NOMO-1 (cell line): ENCODE data around the gene CDKAL1.

Experiments used
- DNase-seq, 2 experiments: peaks; one replicate each; lab custom pipeline; 2025; ENCODE audit not compliant: unreplicated experiment in 2 of 2; lab: John Stamatoyannopoulos, UW

The CDKAL1 gene

DNA sequence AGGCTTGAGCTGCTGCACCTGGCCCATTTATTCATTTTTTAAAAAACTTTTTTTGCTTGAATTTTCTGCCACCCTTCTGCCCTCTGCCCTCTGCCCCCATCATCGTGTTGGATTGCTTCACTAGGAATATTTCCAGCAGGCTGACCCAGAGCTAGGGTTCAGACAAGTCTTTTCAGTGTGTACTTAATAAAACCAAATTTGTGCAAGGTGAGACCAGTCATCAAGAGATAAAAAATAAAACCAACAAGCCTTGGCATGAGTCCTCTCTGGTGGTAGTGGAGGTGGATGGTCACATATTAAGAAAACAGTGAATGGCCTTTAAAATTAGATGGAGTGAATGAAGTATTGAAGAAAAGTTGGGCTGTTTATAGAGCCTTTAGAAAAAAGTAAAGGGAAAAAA is 239.6 kb downstream of the CDKAL1 start:
- no peak for DNase-seq

DNA sequence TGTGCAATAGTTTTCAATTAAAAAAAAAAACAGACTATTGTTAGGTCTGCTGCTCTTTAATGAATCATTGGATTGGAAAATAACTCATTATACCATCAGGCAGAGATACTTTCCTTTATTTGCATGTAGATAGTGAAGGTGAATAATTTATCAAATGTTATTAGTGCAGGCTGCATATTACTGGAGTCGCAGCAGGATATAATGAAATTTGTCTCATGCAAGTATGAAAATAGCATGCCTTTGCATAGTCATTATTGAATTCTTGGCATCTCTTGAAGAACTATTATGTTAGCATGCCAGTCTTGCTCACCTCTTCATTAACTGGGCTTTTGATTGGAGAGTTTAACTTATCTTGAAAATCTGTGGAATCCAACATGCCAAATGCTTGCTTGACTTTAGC is 241.7 kb downstream of the CDKAL1 start:
- DNase-seq = no peak

DNA sequence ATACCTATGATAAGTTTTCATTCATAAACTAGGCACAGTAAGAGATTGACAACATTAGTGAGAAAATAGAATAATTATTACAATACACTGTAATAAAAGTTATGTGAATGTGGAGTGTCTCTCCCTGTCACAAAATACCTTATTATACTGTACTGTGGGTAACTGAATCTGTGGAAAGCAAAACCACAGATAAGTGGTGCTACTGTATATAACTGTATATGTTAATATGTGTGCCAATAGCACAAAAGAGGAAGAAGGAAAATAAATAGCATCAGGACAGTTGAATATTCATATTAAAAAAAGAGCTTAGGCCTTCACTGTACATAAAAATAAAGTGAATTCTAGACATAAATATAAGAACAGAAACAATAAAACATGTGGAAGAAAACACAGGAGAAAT is 243.5 kb downstream of the CDKAL1 start:
- DNase-seq = peak; percentile 9 to 52

DNA sequence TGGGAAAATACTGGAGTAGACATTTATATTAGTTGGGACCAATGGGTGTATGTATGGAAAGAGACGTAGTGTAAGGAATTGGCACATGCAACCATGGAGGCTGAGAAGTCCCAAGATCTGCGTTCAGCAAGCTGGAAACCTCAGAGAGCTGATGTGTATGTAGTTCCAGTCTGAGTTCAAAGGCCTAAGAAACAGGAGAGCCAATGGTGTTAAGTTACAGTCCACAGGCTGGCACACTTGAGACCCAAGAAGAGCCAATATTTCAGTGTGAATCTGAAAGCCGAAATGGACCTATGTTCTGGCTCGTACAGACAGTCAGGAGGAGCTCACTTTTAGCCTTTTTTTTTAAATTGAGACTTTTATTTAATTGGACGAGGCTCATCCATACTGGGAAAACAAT is 244.2 kb downstream of the CDKAL1 start:
- DNase-seq = no peak

DNA sequence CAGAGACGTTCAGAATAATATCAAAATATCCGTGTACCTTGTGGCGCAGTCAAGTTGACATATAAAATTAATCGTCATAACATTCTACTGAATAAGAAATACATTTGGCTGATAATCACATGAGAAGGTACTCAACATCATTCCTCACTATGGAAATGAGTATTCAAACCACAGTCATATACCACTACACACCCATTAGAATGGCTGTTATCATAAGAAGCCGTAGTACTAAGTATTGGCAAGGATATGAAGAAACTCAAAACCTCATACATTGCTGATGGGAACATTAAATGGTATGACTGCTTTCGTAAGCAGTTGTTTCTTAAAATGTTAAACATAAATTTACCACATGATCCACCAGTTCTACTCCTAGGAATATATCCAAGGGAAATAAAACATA is 244.7 kb downstream of the CDKAL1 start:
- DNase-seq = no peak

DNA sequence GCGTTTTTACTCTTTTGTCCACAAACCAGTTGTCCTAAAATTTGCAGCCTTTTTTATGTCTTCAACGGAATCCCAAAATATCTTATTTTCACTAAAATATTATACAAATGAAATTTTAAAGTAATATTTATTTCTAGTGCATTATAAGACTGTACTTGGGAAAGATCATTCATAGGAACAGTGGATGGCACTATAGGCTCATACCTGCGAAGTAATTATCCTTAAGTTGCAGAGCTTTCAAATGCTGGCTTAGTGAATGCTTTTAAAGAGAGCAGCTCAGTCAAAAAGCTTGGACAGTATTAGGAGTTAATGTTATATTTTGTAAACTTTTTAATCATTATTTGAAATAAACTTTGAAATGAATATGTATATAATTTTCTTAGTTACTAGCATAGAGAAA is 254.9 kb downstream of the CDKAL1 start:
- no peak for DNase-seq

DNA sequence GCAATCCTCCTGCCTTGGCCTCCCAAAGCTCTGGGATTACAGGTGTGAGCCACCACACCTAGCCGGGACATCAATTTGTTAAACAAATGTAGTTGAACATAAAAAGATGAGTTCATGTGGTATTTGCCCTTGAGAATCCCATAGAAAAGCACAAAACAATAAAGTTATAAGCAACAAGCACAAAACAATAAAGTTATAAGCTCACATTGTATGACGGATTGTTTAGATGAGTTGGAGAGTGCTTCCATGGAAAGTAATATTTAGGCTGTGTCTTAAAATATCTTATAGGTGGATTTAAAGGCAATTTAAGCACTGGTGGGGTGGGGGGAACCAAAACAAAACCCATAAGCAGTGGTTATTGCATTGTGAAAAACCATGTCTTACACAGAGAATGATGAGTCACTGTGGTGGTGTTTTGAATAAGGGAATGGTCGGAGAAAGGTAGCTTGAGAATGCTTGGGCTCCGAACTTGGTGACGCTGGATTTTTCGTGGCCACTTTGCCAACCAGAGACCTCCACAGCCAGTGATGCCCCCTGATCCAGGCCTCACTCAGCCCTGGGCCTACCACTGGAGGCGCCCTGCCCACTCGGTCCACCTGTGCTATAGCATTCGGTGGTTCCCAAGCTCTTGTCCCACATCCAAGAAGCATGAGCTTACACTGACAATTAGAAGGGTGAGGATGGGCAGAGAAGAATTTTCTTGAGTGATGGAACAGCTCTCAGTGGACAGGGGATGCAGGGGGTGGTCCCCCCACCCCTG is 256.0 kb downstream of the CDKAL1 start:
- no peak for DNase-seq

DNA sequence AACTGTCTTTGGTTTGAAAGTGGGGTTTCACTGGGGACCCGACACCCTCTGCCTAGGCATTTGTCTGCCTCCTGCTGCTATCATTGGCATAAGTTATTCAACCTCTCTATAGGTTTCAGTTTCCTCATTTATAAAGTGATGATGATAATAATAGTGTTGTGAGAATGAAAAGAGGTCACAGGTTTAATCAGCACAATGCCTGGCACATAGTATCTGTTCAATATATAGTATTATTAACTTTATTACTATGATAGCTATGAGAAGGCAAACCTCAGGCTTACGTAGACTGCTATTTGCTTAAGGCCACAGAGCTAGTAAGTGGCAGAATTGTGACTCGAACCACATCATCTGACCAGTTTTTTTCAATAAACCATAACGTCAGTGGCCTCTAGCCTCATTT is 256.8 kb downstream of the CDKAL1 start:
- DNase-seq = no peak

DNA sequence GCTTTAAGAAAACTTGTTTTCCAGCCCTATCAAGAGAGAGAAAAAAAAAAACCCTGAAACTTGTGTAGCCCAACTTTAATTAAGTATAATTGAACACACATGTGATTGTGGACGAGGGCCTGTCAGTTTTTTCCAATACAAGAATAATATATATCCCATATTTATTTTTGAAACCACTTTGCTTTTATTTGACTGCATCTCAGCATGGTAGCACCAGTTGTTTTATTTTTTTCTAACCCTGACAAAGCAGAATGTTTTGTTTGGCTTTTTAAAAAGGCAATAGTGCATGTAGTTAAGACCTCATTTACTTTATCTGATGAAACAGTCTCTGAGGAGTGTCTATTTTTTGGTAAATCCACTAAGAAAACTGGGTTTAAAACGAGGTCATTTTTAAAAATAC is 257.7 kb downstream of the CDKAL1 start:
- no peak for DNase-seq

DNA sequence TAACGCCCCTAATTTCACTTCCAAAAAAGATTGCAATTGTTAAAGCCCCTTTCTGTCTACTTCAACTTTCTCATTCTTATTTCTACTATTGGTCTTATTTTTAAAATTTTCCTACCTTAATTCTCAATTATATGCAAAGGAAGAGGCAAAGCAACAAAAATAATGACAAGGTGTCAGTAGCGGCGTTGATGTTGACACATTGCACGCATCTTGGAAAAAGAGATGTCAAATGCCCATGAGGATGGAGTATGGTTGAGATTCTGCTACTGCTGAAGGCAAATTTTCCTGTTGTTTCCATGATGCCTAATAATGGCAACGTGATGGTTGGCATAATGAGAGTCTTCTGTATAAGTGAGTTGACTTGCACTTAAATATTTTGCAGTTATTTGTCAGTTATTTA is 258.9 kb downstream of the CDKAL1 start:
- no peak for DNase-seq

DNA sequence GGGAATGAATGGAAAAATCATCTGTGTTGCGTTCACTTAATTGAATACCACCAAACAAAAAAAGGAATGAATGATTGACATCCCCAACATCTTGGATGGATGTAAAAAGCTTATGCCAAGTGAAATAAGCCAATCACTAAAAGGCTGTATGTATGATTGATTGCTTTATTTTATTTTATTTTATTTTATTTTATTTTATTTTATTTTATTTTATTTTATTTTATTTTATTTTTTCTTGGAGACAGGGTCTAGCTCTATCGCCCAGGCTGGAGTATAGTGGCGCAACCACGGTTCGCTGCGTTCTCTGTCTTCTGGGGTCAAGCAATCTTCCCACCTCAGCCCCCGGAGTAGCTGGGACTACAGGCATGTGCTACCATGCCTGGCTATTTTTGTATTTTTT is 263.3 kb downstream of the CDKAL1 start:
- DNase-seq = no peak

DNA sequence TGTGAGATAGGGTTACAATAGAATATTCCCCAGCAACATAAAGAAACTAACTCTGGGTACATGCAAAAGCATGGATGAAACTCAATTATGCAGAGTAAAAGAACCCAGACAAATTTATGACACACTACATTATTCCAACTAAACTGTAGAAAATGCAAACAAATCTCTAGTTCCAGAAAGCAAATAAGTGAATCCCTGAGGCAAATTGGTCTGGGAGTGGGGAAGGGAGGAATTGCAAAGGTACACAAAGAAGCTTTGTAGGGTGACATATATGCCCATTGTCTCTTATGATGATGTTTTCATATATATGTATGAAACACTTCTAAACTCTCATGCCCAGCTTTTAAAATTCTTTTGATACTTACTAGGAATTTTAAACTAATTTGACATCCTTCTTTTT is 266.0 kb downstream of the CDKAL1 start:
- DNase-seq = no peak

DNA sequence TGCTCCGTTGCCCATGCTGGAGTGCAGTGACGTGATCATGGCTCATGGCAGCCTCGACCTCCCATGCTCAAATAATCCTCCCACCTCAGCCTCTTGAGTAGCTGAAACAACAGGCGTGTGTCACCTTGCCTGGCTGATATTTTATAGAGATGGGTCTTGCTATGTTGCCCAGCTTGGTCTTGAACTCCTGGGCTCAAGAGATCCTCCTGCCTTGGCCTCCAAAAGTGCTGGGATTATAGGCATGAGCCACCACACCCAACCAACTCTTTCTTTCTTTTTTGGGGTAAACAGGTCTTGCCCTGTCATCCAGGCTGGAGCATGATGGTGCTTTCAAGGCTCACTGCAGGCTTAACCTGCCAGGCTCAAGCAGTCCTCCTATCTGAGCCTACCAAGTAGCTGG is 266.4 kb downstream of the CDKAL1 start:
- DNase-seq = no peak

DNA sequence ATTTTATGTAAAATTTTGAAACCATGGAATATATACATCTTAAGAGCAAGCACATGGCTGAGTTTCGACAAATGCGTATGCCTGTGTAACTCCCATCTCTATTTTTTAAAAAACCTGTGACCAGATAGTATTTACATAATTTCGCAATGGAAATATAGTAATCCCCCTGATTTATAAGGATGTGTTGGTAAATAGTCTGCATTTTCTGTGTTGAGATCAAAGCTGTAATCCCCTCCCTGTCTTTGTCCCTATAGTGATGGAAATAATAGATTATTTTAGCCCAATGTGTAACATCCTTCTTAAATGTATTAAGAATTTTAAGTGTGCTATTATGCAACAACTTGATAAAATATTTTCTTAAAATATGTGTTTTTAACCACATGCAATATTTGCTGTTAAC is 267.3 kb downstream of the CDKAL1 start:
- DNase-seq = no peak

DNA sequence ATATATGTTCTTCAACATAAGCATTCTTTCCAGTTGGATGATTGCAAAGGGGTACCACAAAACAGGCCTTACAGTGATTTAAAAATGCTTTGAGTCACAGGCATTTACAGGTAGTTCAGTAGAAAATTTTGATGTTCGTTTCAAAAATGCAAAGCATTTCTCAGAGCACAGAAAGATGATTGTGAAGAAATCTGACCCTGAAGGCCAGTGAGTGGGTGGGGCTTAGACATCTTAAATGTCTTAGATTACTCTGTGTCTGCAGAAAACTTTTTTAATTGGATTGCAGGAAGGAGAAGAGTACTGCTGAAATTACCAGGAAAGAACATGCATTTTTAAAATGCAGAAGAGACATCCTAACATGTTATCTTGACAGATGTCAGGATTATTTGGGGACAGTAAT is 268.3 kb downstream of the CDKAL1 start:
- DNase-seq = no peak

DNA sequence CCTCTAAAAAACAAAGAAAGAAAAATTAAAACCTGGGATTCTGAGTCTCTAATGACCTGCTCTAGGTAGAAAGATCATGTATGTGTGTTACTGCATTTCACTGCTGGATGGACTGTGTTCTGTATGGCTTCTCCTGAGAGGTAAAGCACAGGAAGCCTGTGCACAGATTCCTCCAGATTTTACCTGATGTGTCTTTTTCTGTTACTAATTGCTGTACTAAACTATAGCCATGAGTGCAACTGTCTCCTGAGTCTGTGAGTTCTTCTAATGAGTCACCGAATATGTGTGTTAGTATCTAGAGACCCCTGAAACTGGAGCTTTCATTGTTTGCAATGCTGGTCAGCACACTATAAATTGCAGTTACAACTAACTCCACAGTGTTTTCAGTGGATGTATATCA is 270.8 kb downstream of the CDKAL1 start:
- no peak for DNase-seq

DNA sequence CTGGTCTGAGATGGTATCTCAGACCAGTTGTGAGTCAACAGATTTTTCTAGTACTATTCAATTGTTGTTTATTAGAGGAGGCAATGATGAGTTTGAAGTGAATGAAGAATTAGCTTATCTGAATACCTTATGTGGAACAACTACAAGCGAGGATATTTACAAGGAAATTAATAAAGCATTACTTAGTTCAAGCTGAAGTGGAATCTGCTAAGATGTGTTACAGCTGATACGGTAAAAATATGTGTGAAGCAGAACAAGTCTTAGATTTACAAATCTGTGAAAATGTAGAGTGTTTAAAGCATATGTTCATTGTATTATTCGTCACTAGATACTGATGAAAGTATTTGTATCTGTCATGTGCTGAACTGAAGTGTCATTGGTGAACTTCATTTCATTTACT is 272.4 kb downstream of the CDKAL1 start:
- no peak for DNase-seq

DNA sequence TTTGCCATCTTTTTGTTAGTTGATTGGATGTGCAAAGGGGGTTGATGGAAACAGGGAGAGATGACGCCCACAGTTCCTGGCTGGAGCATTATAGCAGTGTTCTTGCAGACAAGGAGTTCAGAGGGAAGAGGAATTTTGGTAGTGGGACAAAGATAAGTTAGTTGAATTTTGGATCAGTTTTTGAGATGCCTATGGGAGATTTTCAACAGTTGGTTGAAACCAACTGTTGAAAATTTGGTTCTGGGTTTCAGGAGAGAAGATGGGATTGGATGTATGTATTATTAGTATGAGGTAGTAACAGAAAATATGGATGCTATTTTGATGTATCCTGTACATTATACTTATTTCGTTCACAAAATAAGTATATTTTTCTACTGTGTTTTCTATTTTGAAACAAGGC is 274.2 kb downstream of the CDKAL1 start:
- DNase-seq = no peak

DNA sequence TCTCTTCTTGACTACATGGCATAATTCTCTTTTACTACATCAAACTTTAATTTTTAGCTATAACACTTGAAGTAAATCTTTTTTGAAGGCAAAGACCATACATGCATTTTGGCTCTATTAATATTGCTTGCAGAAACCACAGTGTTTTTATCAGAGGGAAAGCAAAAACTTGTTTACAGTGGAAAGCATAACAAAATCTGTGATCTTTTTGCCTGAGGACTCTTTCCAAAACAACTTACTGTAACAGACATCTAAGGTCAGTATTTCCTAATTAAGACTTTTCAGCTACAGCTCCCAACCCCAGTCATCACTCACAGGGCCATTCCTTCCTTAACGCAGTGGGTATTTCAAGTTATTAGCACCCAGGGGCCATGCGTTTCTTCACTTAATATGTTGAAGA is 274.7 kb downstream of the CDKAL1 start:
- no peak for DNase-seq

DNA sequence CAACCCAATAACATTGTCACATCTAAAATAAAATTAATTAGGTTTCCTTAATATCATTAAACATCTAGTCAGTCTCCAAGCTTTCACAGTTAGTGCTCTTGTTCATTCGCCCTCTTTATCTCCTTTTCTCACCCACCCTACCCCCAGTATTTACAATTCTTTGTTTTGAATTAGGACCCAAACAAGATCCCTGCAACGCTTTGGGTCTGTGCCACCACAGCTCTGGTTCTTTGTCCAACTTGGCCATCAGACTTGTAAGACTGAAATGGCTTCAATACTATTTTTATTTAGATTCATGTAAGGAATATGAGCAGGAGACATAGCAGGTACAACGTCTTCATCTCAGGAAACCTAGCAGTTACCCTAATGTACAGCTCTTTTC is 276.5 kb downstream of the CDKAL1 start:
- no peak for DNase-seq

DNA sequence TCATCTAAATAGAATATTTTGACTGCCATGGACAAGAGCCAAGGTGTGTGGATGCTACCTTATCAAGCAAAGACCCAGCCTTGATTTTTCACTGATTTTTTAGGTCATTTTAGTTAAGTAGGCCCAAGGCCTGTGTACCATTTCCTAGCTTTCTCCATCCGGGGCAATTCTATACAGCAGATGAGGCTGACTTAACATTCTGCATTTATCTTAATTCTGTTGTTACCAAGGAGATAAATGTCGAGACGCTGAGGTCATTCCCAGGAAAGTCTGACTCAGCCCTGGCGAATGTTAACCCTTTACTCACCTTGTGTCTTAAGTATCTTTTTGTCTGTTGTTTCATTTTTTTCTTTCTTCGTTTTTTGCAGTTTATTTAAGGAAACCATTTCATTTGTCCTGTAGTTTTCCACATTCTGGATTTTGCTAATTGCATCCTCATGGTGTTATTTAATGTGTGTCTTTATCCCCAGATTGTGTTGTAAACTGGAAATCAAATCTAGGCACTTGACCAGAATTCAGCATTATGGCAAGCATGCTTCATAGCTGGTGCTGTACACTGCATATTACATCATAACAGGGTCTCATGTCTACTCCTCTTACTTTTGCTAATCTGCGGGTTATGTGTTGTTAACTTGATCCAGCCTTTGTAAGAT is 277.0 kb downstream of the CDKAL1 start:
- DNase-seq = no peak

DNA sequence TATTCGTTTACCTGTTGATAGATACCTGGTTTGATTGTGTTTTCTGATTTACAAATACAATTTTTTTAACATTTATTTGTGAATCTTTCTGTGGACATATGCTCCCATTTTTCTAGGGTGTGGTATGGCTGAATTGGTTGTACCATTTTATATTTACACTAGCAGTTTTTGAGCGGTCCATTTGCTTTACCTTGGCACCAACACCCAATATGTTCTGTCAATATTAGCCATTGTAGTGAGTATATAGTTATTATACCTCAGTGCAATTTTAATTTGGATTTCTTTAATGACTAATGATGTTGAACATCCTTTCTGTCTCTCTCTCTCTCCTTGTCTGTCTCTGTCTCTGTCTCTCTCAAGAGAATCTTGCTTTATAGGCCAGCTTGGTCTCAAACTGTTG is 278.5 kb downstream of the CDKAL1 start:
- no peak for DNase-seq

DNA sequence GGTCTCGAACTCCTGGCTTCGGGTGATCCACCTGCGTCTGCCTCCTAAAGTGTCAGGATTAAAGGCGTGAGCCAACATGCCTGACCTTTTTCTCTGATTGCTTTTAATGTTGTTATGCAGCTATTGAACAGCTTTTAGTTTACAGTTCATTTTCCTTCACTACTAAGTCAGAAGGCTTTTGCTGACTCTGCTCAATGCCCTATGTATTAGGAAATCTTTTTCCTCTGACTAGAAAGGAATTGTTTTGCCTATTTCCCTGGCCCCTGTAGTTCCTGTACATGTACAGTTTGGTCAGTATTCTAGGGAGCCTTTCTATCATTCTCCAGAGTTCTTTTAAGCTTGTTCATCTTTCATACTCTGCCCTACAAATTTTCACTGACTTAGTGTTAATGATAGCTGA is 280.2 kb downstream of the CDKAL1 start:
- no peak for DNase-seq
